GM12878 (cell line): ENCODE data around the gene KLF6. TPM values are rescaled to one million over a fixed set of nuclear protein-coding genes. Genes with fewer than 3 reads are reported as not detected.

Experiments used
- ATAC-seq: fragments of 200-7000 bp; cut with Tn5 transposase; 3 replicates; pipeline ENCODE4 v1.9.1; 2020; ENCODE audit warnings: mild to moderate bottlenecking, moderate library complexity
- BruUV-seq: library from RNA; stranded (reverse); fragments of 400-500 nt; replicated peaks from 2 replicates; lab custom pipeline; 2021; lab: Mats Ljungman, UMichigan
- CTCF ChIA-PET: fragments of 300-600 bp; sonication (Branson Sonifier 250); formaldehyde crosslinking; extraction: SDS; loops from one replicate; lab custom pipeline; 2021; ENCODE audit warnings: inconsistent platforms; lab: Yijun Ruan, JAX
- POLR2A ChIA-PET: fragments of 350-600 bp; formaldehyde crosslinking; extraction: SDS; loops from one replicate; lab custom pipeline; 2021; ENCODE audit warnings: inconsistent platforms; lab: Charles Lee
- RAD21 ChIA-PET: fragments of 300-600 bp; sonication (Branson Sonifier 250); formaldehyde crosslinking; loops from one replicate; lab custom pipeline; 2023; ENCODE audit warnings: antibody characterized with exemption; ENCODE audit not compliant: unreplicated experiment; lab: Charles Lee
- SMC1A ChIA-PET: fragments of 300-600 bp; sonication (Branson Sonifier 250); formaldehyde crosslinking; loops from one replicate; lab custom pipeline; 2023; ENCODE audit not compliant: unreplicated experiment, uncharacterized antibody; lab: Charles Lee
- DNase-seq: peaks from one replicate; pipeline ENCODE4 v3.0.0-alpha.2; 2011; ENCODE audit warnings: low read depth, low spot score
- FAIRE-seq: peaks from 3 replicates; lab custom pipeline; 2011; peaks lifted over from hg19 to GRCh38; lab: Jason Lieb, UNC
- H2AFZ ChIP-seq: 2 replicates; pipeline ENCODE4 v1.6.0; 2011; ENCODE audit warnings: low read depth, low read length, control low read depth; ENCODE audit not compliant: control insufficient read depth
- H3K27ac ChIP-seq: 2 replicates; pipeline ENCODE4 v1.5.1; 2011; ENCODE audit warnings: control low read depth; ENCODE audit not compliant: control insufficient read depth, insufficient read depth
- H3K27me3 ChIP-seq, 2 experiments: replicated peaks in 1 of 2; 2 replicates each; pipeline versions ENCODE4 v1.6.0 to v1.6.1; 2011; ENCODE audit warnings: low read length in 1 of 2; ENCODE audit not compliant: control insufficient read depth in 2 of 2, insufficient read depth in 2 of 2
- H3K36me3 ChIP-seq, 2 experiments: 2 replicates each; pipeline ENCODE4 v1.5.1; 2011; ENCODE audit warnings: low read length in 1 of 2; ENCODE audit not compliant: control insufficient read depth in 2 of 2, insufficient read depth in 2 of 2
- H3K4me1 ChIP-seq: 2 replicates; pipeline ENCODE4 v1.6.1; 2011; ENCODE audit warnings: mild to moderate bottlenecking, low read length, moderate library complexity, mixed read lengths; ENCODE audit not compliant: control insufficient read depth, insufficient read depth
- H3K4me2 ChIP-seq: 2 replicates; pipeline ENCODE4 v1.6.0; 2011; ENCODE audit warnings: control low read depth; ENCODE audit not compliant: control insufficient read depth, insufficient read depth
- H3K4me3 ChIP-seq: fragments of 200-600 bp; sonication (generic); 2 replicates; pipeline ENCODE4 v1.5.1; 2016
- H3K79me2 ChIP-seq: 2 replicates; pipeline ENCODE4 v1.6.0; 2011; ENCODE audit warnings: low read length; ENCODE audit not compliant: control insufficient read depth, insufficient read depth
- H3K9ac ChIP-seq: 2 replicates; pipeline ENCODE4 v1.8.0; 2011; ENCODE audit warnings: low read length, control low read depth, mixed read lengths; ENCODE audit not compliant: control insufficient read depth, insufficient read depth
- H3K9me3 ChIP-seq: replicated peaks from 3 replicates; pipeline ENCODE4 v1.5.1; 2011; ENCODE audit warnings: mild to moderate bottlenecking, low read length; ENCODE audit not compliant: control insufficient read depth, insufficient read depth
- H4K20me1 ChIP-seq: 2 replicates; pipeline ENCODE4 v1.6.0; 2011; ENCODE audit not compliant: control insufficient read depth, insufficient read depth
- ATF7 ChIP-seq: fragments of 450-650 bp; IDR thresholded peaks from 2 replicates; pipeline ENCODE4 v1.6.1; 2016; ENCODE audit warnings: low read depth, mild to moderate bottlenecking
- BACH1 ChIP-seq: fragments of 450-650 bp; IDR thresholded peaks from 2 replicates; pipeline ENCODE4 v1.6.1; 2017; ENCODE audit warnings: mild to moderate bottlenecking, borderline replicate concordance
- IRF3 ChIP-seq: fragments of 450-650 bp; IDR thresholded peaks from 2 replicates; pipeline ENCODE4 v1.6.1; 2014; ENCODE audit warnings: mild to moderate bottlenecking
- MLLT1 ChIP-seq: fragments of 450-650 bp; IDR thresholded peaks from 2 replicates; pipeline ENCODE4 v1.6.1; 2016; ENCODE audit warnings: mild to moderate bottlenecking
- NR2F1 ChIP-seq: fragments of 450-650 bp; conservative IDR thresholded peaks from 2 replicates; pipeline ENCODE4 v1.6.1; 2017; ENCODE audit warnings: mild to moderate bottlenecking
- PAX5 ChIP-seq: IDR thresholded peaks from 2 replicates; pipeline ENCODE4 v1.6.1; 2011; ENCODE audit warnings: low read depth, low read length, borderline replicate concordance
- PAX8 ChIP-seq: fragments of 450-650 bp; IDR thresholded peaks from 2 replicates; pipeline ENCODE4 v1.6.1; 2017; ENCODE audit warnings: mild to moderate bottlenecking, moderate library complexity
- POLR2A ChIP-seq: IDR thresholded peaks from 2 replicates; pipeline ENCODE4 v1.6.1; 2011; ENCODE audit warnings: low read depth, mild to moderate bottlenecking, low read length
- POLR2AphosphoS5 ChIP-seq: IDR thresholded peaks from 2 replicates; pipeline ENCODE4 v1.6.1; 2011; ENCODE audit warnings: mild to moderate bottlenecking, low read length, inconsistent platforms
- POU2F2 ChIP-seq: IDR thresholded peaks from 3 replicates; pipeline ENCODE4 v1.6.1; 2011; ENCODE audit warnings: low read depth, mild to moderate bottlenecking, low read length, borderline replicate concordance
- SKIL ChIP-seq: fragments of 450-650 bp; IDR thresholded peaks from 2 replicates; pipeline ENCODE4 v1.6.1; 2017; ENCODE audit warnings: mild to moderate bottlenecking, low read depth, inconsistent platforms; ENCODE audit not compliant: poor library complexity, severe bottlenecking
- WRNIP1 ChIP-seq: IDR thresholded peaks from 2 replicates; pipeline ENCODE4 v1.6.1; 2011; ENCODE audit warnings: low read depth, low read length, improper control_type of control experiment, borderline replicate concordance
- ZBTB33 ChIP-seq: fragments of 450-650 bp; IDR thresholded peaks from 2 replicates; pipeline ENCODE4 v1.6.1; 2017; ENCODE audit warnings: mild to moderate bottlenecking
- WGBS: methylation state at CpG from one replicate; pipeline ENCODE4 v1.1.6; 2016; ENCODE audit warnings: low lambda C conversion rate; ENCODE audit not compliant: insufficient replicate concordance, insufficient coverage; ENCODE audit errors: missing lambda C conversion rate; 5-methylcytosine and 5-hydroxymethylcytosine counted together
- in situ Hi-C: fragments of 300-500 bp; cut with MboI; formaldehyde crosslinking; loops from 9 replicates; pipeline ENCODE4 v1.14.3; 2018; ENCODE audit warnings: mixed read lengths
- intact Hi-C: fragments of 100-400 bp; cut with micrococcal nuclease; formaldehyde crosslinking; loops from one replicate; pipeline ENCODE4 v1.14.2; 2022; ENCODE audit not compliant: unreplicated experiment
- polyA plus RNA-seq, 11 experiments: library from polyadenylated mRNA; depleted of rRNA in 4 of 11; unstranded in 6 of 11; stranded (reverse) in 5 of 11; fragments of >200 nt; fragmentation: Nextera tagmentation in 4 of 11; fragmentation: Illumina TruSeq in 1 of 11; extraction: Ambion mirVana in 4 of 11; extraction: Trizol in 1 of 11; gene quantifications; 1 replicate in 1 of 11; 2 replicates in 10 of 11; pipeline versions ENCODE4 v1.2.1 to v1.2.3, GENCODE V29; 2011 to 2016; ENCODE audit warnings: inconsistent platforms in 2 of 11, missing spikeins in 2 of 11, low read depth in 1 of 11
- total RNA-seq, 4 experiments: library from RNA; depleted of rRNA in 3 of 4; stranded (reverse); fragments of >200 nt in 3 of 4; fragmentation: Illumina TruSeq in 1 of 4; extraction: Trizol in 1 of 4; gene quantifications; 2 replicates each; pipeline versions ENCODE4 v1.2.1 to v1.2.3, GENCODE V29; 2013 to 2021

The KLF6 gene
- total and polyA plus RNA-seq, 10 of the 15 experiments (the other 5 are each of a cell fraction or from before 2014, with no cell fraction given): 7.4 to 54.1 (median 23.5) TPM

- ChIA-PET POLR2A (interaction anchor here (1.5 to 4.0 kb wide), 6 partner anchors 14 to 103 kb away, joined by 3 to 54 read pairs (median 10); no protein-coding TSS in a partner anchor), RAD21 (interaction anchor here (0.6 to 6.3 kb wide), 6 partner anchors 25 to 89 kb away, joined by 3 to 98 read pairs (median 66); no protein-coding TSS in a partner anchor), SMC1A (interaction anchor here (2.0 to 6.8 kb wide), 5 partner anchors 14 to 65 kb away, joined by 7 to 73 read pairs (median 43); no protein-coding TSS in a partner anchor), CTCF (interaction anchor here (0.7 to 1.2 kb wide), 2 partner anchors 14 to 115 kb away, joined by 3 read pairs; no protein-coding TSS in a partner anchor)
- ATAC-seq: no peak
- BruUV-seq: TSS peak; percentile 82
- in situ Hi-C loops: no loop called here
- H3K79me2 ChIP-seq: peaks cover 39% of the 10 kb centered on the region
- 91% methylated on average over 18 of the region's 18 CpGs for WGBS
- DNase-seq: no peak
- H4K20me1 ChIP-seq: no peaks in the 10 kb centered on the region
- peak overlapping the region; percentile 96 for H3K27ac ChIP-seq
- peak overlapping the region; percentile 78 for H3K4me3 ChIP-seq
- peaks cover 12% of the 10 kb centered on the region for H3K4me1 ChIP-seq
- H3K9me3 ChIP-seq: no peaks in the 10 kb centered on the region; the same call in 2 of the 3 replicates
- TF ChIP-seq ATF7: 0 out of 2 replicates have a peak, but pooled peaks have one; percentile 3
- peak; percentile 68; the same call in 1 of the 2 replicates for TF ChIP-seq POLR2AphosphoS5
- 0 out of 2 replicates have a peak, but pooled peaks have one; percentile 21 for TF ChIP-seq PAX8
- no peak for TF ChIP-seq IRF3
- no peak for TF ChIP-seq WRNIP1
- no peak for TF ChIP-seq NR2F1
- peak; percentile 58; the same call in 1 of the 2 replicates for TF ChIP-seq POLR2A
- TF ChIP-seq POU2F2: peak; percentile 43; the same call in 1 of the 3 replicates
- peak; percentile 76; the same call in 1 of the 2 replicates for TF ChIP-seq ZBTB33
- TF ChIP-seq SKIL: peak; percentile 10
- peak; percentile 77 for TF ChIP-seq BACH1
- 0 out of 2 replicates have a peak, but pooled peaks have one; percentile 0 for TF ChIP-seq MLLT1
- 0 out of 2 replicates have a peak, but pooled peaks have one; percentile 6 for TF ChIP-seq PAX5
- intact Hi-C loops: loop anchor here (10.0 kb wide), 4 partner anchors 248 to 868 kb away; no protein-coding TSS in a partner anchor
- H3K4me2 ChIP-seq: peak overlapping the region; percentile 87
- H3K27me3 ChIP-seq: no peaks in the 10 kb centered on the region
- peak overlapping the region; percentile 81 for H3K9ac ChIP-seq
- no peak overlapping the region for H2AFZ ChIP-seq
- H3K36me3 ChIP-seq: peaks cover 5 to 8% of the 10 kb centered on the region in 2 experiments
- FAIRE-seq: no peak
Observed at GRCh38 chr10:3786295-3787015, 1.4 kb upstream of the KLF6 start.
